Measurements from ENCODE around the gene R3HCC1L. TPM values are rescaled to one million over a fixed set of nuclear protein-coding genes. Genes with fewer than 3 reads are reported as not detected.

R3HCC1L gene
- total and polyA plus RNA-seq, 9 of the 15 experiments (the other 6 are each of a cell fraction or from before 2014, with no cell fraction given) = 9.1 to 17.8 (median 12.6) TPM

DNA sequence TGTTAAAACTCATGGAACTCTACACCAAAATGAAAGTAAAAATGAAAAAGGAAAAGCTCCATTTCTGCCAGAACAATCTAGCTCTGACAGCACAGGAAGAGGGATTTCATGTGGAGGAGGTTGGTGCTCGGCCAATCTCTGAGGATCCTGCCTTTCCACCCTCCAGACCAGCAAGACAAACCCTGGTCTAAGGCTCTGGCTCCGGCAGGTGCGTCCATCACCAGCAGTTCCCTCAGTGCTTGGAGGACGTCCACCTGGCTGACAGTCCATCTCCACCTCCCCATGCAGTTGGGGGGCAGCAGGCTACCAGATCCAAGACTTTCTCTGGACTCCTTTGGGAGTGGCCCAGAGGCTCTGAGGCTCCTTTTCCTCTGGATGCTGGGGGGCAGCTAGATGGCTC lies 158.5 kb downstream of the R3HCC1L start:
- no peak for DNase-seq (ENCODE audit: extremely low read depth in 1 of 4, low spot score in 3 of 4)
- Histone ChIP-seq H3K4me1 (replicated peaks in 1 of 2; ENCODE audit: control insufficient read depth in 2 of 2, insufficient read depth in 2 of 2, low read length in 2 of 2) (no peaks in the 10 kb centered on the region), H3K27me3 (ENCODE audit: control insufficient read depth in 2 of 2, insufficient read depth in 2 of 2, low read length in 2 of 2) (peaks cover 5 to 44% of the 10 kb centered on the region in 2 experiments; a peak in 3 of 5 replicates), H3K36me3 (ENCODE audit: control insufficient read depth, insufficient read depth, low read length) (no peaks in the 10 kb centered on the region), H3K9ac (ENCODE audit: insufficient read depth in 1 of 2, low read depth in 2 of 2, low read length in 2 of 2) (no peak overlapping the region), H4K20me1 (replicated peaks; ENCODE audit: control insufficient read depth, insufficient read depth, low read length) (no peaks in the 10 kb centered on the region), H3K9me3 (replicated peaks; ENCODE audit: control insufficient read depth, insufficient read depth, low read depth, low read length) (no peaks in the 10 kb centered on the region), H3K4me2 (ENCODE audit: insufficient read depth, low read length) (no peak overlapping the region), H2AFZ (ENCODE audit: low read depth, low read length) (no peak overlapping the region), H3K27ac (ENCODE audit: extremely low read depth, low read depth, low read length) (no peak overlapping the region), H3K9me1 (ENCODE audit: control insufficient read depth, insufficient read depth, low read length) (no peaks in the 10 kb centered on the region), H3K4me3 (no peak overlapping the region), H3K79me2 (ENCODE audit: control insufficient read depth, insufficient read depth, low read length) (no peaks in the 10 kb centered on the region)
- ChIA-PET POLR2A (no interaction called here), CTCF (ENCODE audit: low intra/inter-chr PET ratio) (no interaction called here)
- WGBS (ENCODE audit: insufficient coverage, low coverage, missing lambda C conversion rate) = 5% methylated on average over 2 of the region's 4 CpGs
- intact Hi-C loops (cut with micrococcal nuclease) (no loop called here), in situ Hi-C loops (cut with MboI) (no loop called here)
- no peak for FAIRE-seq
- no TSS peak for BruUV-seq (replicated peaks)
- no peak for TF ChIP-seq ZNF140 (CRISPR knock-in tag; IDR thresholded peaks at IDR 0.05)
- TF ChIP-seq L3MBTL2 (IDR thresholded peaks at IDR 0.05) = no peak
- TF ChIP-seq, protein P1, sequence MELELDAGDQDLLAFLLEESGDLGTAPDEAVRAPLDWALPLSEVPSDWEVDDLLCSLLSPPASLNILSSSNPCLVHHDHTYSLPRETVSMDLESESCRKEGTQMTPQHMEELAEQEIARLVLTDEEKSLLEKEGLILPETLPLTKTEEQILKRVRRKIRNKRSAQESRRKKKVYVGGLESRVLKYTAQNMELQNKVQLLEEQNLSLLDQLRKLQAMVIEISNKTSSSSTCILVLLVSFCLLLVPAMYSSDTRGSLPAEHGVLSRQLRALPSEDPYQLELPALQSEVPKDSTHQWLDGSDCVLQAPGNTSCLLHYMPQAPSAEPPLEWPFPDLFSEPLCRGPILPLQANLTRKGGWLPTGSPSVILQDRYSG (tag; conservative IDR thresholded peaks at IDR 0.05; ENCODE audit: low read depth) = no peak
- TF ChIP-seq ZNF274 (IDR thresholded peaks at IDR 0.05; ENCODE audit: borderline replicate concordance, low read depth, low read length) = no peak
- TF ChIP-seq, protein P2, sequence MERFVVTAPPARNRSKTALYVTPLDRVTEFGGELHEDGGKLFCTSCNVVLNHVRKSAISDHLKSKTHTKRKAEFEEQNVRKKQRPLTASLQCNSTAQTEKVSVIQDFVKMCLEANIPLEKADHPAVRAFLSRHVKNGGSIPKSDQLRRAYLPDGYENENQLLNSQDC (CRISPR knock-in tag; IDR thresholded peaks at IDR 0.05) = no peak
- TF ChIP-seq, protein P3, sequence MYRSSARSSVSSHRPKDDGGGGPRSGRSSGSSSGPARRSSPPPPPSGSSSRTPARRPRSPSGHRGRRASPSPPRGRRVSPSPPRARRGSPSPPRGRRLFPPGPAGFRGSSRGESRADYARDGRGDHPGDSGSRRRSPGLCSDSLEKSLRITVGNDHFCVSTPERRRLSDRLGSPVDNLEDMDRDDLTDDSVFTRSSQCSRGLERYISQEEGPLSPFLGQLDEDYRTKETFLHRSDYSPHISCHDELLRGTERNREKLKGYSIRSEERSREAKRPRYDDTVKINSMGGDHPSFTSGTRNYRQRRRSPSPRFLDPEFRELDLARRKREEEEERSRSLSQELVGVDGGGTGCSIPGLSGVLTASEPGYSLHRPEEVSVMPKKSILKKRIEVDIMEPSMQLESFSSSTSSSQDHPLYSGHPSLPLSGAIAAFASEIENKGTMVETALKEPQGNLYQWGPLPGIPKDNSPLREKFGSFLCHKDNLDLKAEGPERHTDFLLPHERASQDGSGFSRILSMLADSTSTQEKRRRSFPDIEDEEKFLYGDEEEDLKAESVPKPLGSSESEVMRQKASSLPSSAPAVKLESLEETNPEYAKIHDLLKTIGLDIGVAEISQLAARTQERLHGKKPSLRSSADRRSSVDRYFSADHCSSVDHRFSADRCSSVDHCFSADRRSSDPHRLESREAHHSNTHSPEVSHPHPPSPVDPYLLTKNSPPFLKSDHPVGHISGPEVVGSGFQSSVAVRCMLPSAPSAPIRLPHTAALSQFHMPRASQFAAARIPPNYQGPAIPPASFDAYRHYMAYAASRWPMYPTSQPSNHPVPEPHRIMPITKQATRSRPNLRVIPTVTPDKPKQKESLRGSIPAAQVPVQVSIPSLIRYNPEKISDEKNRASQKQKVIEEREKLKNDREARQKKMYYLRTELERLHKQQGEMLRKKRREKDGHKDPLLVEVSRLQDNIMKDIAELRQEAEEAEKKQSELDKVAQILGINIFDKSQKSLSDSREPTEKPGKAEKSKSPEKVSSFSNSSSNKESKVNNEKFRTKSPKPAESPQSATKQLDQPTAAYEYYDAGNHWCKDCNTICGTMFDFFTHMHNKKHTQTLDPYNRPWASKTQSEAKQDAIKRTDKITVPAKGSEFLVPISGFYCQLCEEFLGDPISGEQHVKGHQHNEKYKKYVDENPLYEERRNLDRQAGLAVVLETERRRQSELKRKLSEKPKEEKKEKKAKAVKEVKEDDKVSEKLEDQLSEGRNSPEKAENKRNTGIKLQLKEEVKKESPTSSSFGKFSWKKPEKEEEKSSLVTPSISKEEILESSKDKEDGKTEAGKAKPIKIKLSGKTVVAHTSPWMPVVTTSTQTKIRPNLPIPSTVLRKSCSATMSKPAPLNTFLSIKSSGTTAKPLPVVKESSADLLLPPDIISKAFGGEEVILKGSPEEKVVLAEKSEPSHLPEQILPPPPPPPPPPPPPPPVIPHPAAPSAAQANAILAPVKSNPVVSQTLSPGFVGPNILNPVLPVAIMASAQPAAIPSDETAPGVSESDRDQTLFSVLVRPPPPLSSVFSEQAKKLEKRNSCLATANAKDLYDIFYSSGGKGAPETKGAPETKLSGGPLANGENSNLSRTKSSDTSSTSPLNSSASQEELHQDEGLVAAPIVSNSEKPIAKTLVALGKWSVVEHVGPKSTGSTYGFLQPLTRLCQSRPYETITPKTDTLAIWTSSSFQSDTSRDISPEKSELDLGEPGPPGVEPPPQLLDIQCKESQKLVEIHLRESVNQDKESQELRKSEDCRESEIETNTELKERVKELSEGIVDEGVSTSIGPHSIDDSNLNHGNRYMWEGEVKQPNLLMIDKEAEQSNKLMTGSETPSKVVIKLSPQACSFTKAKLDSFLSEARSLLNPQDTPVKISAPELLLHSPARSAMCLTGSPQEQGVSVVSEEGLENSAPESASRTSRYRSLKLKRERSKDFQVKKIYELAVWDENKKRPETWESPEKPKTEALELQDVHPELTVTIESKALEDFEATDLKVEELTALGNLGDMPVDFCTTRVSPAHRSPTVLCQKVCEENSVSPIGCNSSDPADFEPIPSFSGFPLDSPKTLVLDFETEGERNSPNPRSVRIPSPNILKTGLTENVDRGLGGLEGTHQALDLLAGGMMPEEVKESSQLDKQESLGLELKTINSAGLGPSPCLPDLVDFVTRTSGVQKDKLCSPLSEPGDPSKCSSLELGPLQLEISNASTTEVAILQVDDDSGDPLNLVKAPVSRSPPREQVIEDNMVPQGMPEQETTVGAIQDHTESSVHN (IDR thresholded peaks at IDR 0.05; ENCODE audit: borderline replicate concordance in 1 of 2, low read depth in 1 of 2) = no peak
- TF ChIP-seq ZC3H11A (IDR thresholded peaks at IDR 0.05; ENCODE audit: low read depth, low read length) = no peak
- TF ChIP-seq FOXA3 (CRISPR knock-in tag; conservative IDR thresholded peaks at IDR 0.05 in 1 of 2, IDR thresholded peaks at IDR 0.05 in 1 of 2) = no peak
- no peak for TF ChIP-seq CCNT2 (IDR thresholded peaks at IDR 0.05; ENCODE audit: borderline replicate concordance, extremely low read depth, insufficient read length, low read depth, low read length)
- no peak for TF ChIP-seq ZNF696 (CRISPR knock-in tag; conservative IDR thresholded peaks at IDR 0.05)
- no peak for ATAC-seq
